OCI-LY1 (cell line): ENCODE data around the gene PRRX1.

Source experiments
- CTCF ChIP-seq: fragments of 200-600 bp; sonication (generic), shearing (Covaris generic); IDR thresholded peaks from 2 replicates; pipeline ENCODE4 v1.5.1; 2017; ENCODE audit warnings: mild to moderate bottlenecking, antibody characterized with exemption, low read length, moderate library complexity, mixed read lengths
- EZH2 ChIP-seq: fragments of 200-600 bp; sonication (generic), shearing (Covaris generic); IDR thresholded peaks from 2 replicates; pipeline ENCODE4 v1.8.0; 2017; ENCODE audit warnings: borderline replicate concordance, mixed run types, mild to moderate bottlenecking, antibody characterized with exemption, low read length, moderate library complexity, mixed read lengths

- no peak for TF ChIP-seq EZH2
- TF ChIP-seq CTCF: no peak
Measured at GRCh38 chr1:170711682-170712081, 47.8 kb downstream of the PRRX1 start.
